Hematopoietic multipotent progenitor cell treated with erythropoietin and hydrocortisone succinate and interleukin-3 and kit ligand, for 17 days (in vitro differentiated cells): ENCODE results near the gene PABPN1L.

Experiments
- DNase-seq: peaks from one replicate; pipeline ENCODE4 v3.0.0-alpha.2; 2015; ENCODE audit warnings: low spot score

PABPN1L gene

GRCh38 chr16:88868974-88869672 lies 2.7 kb upstream of the PABPN1L start:
- no peak for DNase-seq

- DNase-seq = no peak
Measured at GRCh38 chr16:88867581-88868246, 1.3 kb upstream of the PABPN1L start.

- DNase-seq = no peak
Measured at GRCh38 chr16:88865742-88866141, 718 bp downstream of the PABPN1L start.

GRCh38 chr16:88865310-88865709 lies 1.1 kb downstream of the PABPN1L start:
- no peak for DNase-seq

- no peak for DNase-seq
Measured at GRCh38 chr16:88864521-88864920, 1.9 kb downstream of the PABPN1L start.

GRCh38 chr16:88864099-88864498 lies 2.4 kb downstream of the PABPN1L start:
- no peak for DNase-seq

GRCh38 chr16:88863426-88863825 lies 3.0 kb downstream of the PABPN1L start:
- no peak for DNase-seq

- DNase-seq = no peak
Measured at GRCh38 chr16:88862968-88863367, 3.5 kb downstream of the PABPN1L start.

- no peak for DNase-seq
Measured at GRCh38 chr16:88861359-88861758, 5.1 kb downstream of the PABPN1L start.

- no peak for DNase-seq
Measured at GRCh38 chr16:88859381-88860091, 6.9 kb downstream of the PABPN1L start.

GRCh38 chr16:88857728-88858339 lies 8.6 kb downstream of the PABPN1L start:
- DNase-seq = peak; percentile 72

GRCh38 chr16:88856828-88857727 lies 9.4 kb downstream of the PABPN1L start, which contains the start of the genes GALNS and TRAPPC2L:
TSS of gene GALNS (minus strand) at chr16:88856947. CDS start at chr16:88856877, 70 bp downstream.
TSS of gene TRAPPC2L (plus strand) at chr16:88857127. CDS start at chr16:88857151, 24 bp downstream.
- DNase-seq = peak; percentile 99

- no peak for DNase-seq
Measured at GRCh38 chr16:88856122-88856827, 10.2 kb downstream of the PABPN1L start.

- no peak for DNase-seq
Measured at GRCh38 chr16:88855736-88856121, 10.7 kb downstream of the PABPN1L start.

- DNase-seq = no peak
Measured at GRCh38 chr16:88855176-88855575, 11.3 kb downstream of the PABPN1L start.

- peak; percentile 14 for DNase-seq
Measured at GRCh38 chr16:88854306-88855111, 12.0 kb downstream of the PABPN1L start.

- no peak for DNase-seq
Measured at GRCh38 chr16:88853325-88853941, 13.0 kb downstream of the PABPN1L start.

GRCh38 chr16:88851616-88852015 lies 14.8 kb downstream of the PABPN1L start:
- no peak for DNase-seq

- no peak for DNase-seq
Measured at GRCh38 chr16:88850531-88851199, 15.8 kb downstream of the PABPN1L start.
